HCT116 (cell line): ENCODE measurements around the gene TRPC4. TPM values are rescaled to one million over a fixed set of nuclear protein-coding genes. Genes with fewer than 3 reads are reported as not detected.

Experiments used
- ATAC-seq: fragments of 200-7000 bp; cut with Tn5 transposase; 2 replicates; pipeline ENCODE4 v1.9.1; 2020; ENCODE audit warnings: mild to moderate bottlenecking, moderate library complexity
- BruUV-seq: library from RNA; stranded (reverse); fragments of 400-500 nt; replicated peaks from 2 replicates; lab custom pipeline; 2021; lab: Mats Ljungman, UMichigan
- CTCF ChIA-PET: fragments of 300-600 bp; sonication (Branson Sonifier 250); formaldehyde crosslinking; loops from one replicate; lab custom pipeline; 2021; ENCODE audit warnings: antibody characterized with exemption; lab: Charles Lee
- POLR2A ChIA-PET: fragments of 300-600, 350-600 bp; sonication (Branson Sonifier 250); formaldehyde crosslinking; loops from one replicate; lab custom pipeline; 2021; ENCODE audit warnings: antibody characterized with exemption; lab: Charles Lee
- RAD21 ChIA-PET, 2 experiments: fragments of 300-600 bp; sonication (Branson Sonifier 250); formaldehyde crosslinking; loops; one replicate each; lab custom pipeline; 2023; ENCODE audit warnings: low total read pairs in 2 of 2; ENCODE audit not compliant: uncharacterized antibody in 2 of 2, unreplicated experiment in 2 of 2, low non-redundant PET in 1 of 2; lab: Charles Lee
- DNase-seq: peaks from one replicate; pipeline ENCODE4 v3.0.0-alpha.2; 2010; ENCODE audit warnings: low read depth, low spot score
- H2AFZ ChIP-seq: fragments of 200-600 bp; shearing (Covaris generic), sonication (generic); 2 replicates; pipeline ENCODE4 v1.6.1; 2017; ENCODE audit warnings: low read depth, mixed run types, mixed read lengths, antibody characterized with exemption, low read length; ENCODE audit not compliant: poor library complexity, severe bottlenecking
- H3K27ac ChIP-seq: 2 replicates; pipeline ENCODE4 v1.5.1; 2012; ENCODE audit warnings: low read depth, low read length
- H3K27me3 ChIP-seq: fragments of 200-600 bp; sonication (generic); 2 replicates; pipeline ENCODE4 v1.6.1; 2016; ENCODE audit warnings: mixed run types, low read length, mixed read lengths; ENCODE audit not compliant: insufficient read depth
- H3K36me3 ChIP-seq, 2 experiments: fragments of 200-500 bp in 1 of 2; fragments of 200-600 bp in 1 of 2; sonication (Bioruptor generic) in 1 of 2; sonication (generic) in 1 of 2; 2 replicates each; pipeline versions ENCODE4 v1.5.1 to v1.6.1; 2014 to 2016; ENCODE audit warnings: low read length in 2 of 2, inconsistent platforms in 1 of 2, mixed read lengths in 1 of 2, mixed run types in 1 of 2; ENCODE audit not compliant: insufficient read depth in 2 of 2, control insufficient read depth in 1 of 2
- H3K4me1 ChIP-seq, 2 experiments: fragments of 200-600 bp in 1 of 2; sonication (generic) in 1 of 2; 2 replicates each; pipeline versions ENCODE4 v1.5.1 to v1.6.1; 2012 to 2017; ENCODE audit warnings: low read length in 2 of 2, inconsistent platforms in 1 of 2, mild to moderate bottlenecking in 1 of 2, mixed read lengths in 1 of 2, mixed run types in 1 of 2, moderate library complexity in 1 of 2; ENCODE audit not compliant: insufficient read depth in 2 of 2, control insufficient read depth in 1 of 2
- H3K4me2 ChIP-seq: fragments of 200-600 bp; sonication (generic); 2 replicates; pipeline ENCODE4 v1.6.1; 2017; ENCODE audit warnings: mixed run types, low read length, mixed read lengths
- H3K4me3 ChIP-seq, 2 experiments: fragments of 200-600 bp in 1 of 2; sonication (generic) in 1 of 2; replicated peaks in 1 of 2; 2 replicates each; pipeline ENCODE4 v1.5.1; 2011 to 2016; ENCODE audit warnings: low read length in 2 of 2, control low read depth in 1 of 2, low read depth in 1 of 2, mild to moderate bottlenecking in 1 of 2, mixed read lengths in 1 of 2, mixed run types in 1 of 2
- H3K79me2 ChIP-seq: fragments of 200-600 bp; sonication (generic); 2 replicates; pipeline ENCODE4 v1.6.1; 2017; ENCODE audit warnings: mild to moderate bottlenecking, mixed run types, low read length, moderate library complexity, mixed read lengths; ENCODE audit not compliant: insufficient read depth
- H3K9ac ChIP-seq: fragments of 200-600 bp; sonication (generic); 2 replicates; pipeline ENCODE4 v1.6.1; 2016; ENCODE audit warnings: low read length, mixed read lengths
- H3K9me2 ChIP-seq: fragments of 200-600 bp; sonication (generic), shearing (Covaris generic); 2 replicates; pipeline ENCODE4 v1.6.1; 2017; ENCODE audit warnings: mixed run types, mild to moderate bottlenecking, moderate library complexity; ENCODE audit not compliant: insufficient read depth
- H3K9me3 ChIP-seq, 2 experiments: fragments of 200-500 bp in 1 of 2; fragments of 200-600 bp in 1 of 2; sonication (Bioruptor generic) in 1 of 2; sonication (generic) in 1 of 2; 2 replicates each; pipeline ENCODE4 v1.6.1; 2014 to 2017; ENCODE audit warnings: low read length in 2 of 2, mixed read lengths in 2 of 2, inconsistent platforms in 1 of 2, low read depth in 1 of 2, mild to moderate bottlenecking in 1 of 2, mixed run types in 1 of 2, moderate library complexity in 1 of 2; ENCODE audit not compliant: control insufficient read depth in 1 of 2, insufficient read depth in 1 of 2
- H4K20me1 ChIP-seq: fragments of 200-600 bp; sonication (generic), shearing (Covaris generic); 2 replicates; pipeline ENCODE4 v1.6.1; 2017; ENCODE audit warnings: mixed run types, mild to moderate bottlenecking, moderate library complexity; ENCODE audit not compliant: insufficient read depth
- CBX3 ChIP-seq: IDR thresholded peaks from 2 replicates; pipeline ENCODE4 v1.6.1; 2012; ENCODE audit warnings: low read depth
- FOSL1 ChIP-seq: IDR thresholded peaks from 2 replicates; pipeline ENCODE4 v1.6.1; 2012; ENCODE audit warnings: low read depth
- YY1 ChIP-seq: IDR thresholded peaks from 2 replicates; pipeline ENCODE4 v1.6.1; 2011; ENCODE audit warnings: low read length, low read depth, moderate library complexity, mild to moderate bottlenecking; ENCODE audit not compliant: insufficient replicate concordance; ENCODE audit errors: extremely low read depth
- ZFX ChIP-seq: fragments of 450-650 bp; IDR thresholded peaks from 2 replicates; pipeline ENCODE4 v1.6.1; 2017
- intact Hi-C: fragments of 100-400 bp; cut with micrococcal nuclease; formaldehyde crosslinking; loops from 2 replicates; pipeline ENCODE4 v1.10.0; 2022
- total RNA-seq: library from RNA; stranded (reverse); gene quantifications from one replicate; pipeline ENCODE4 v1.2.1, GENCODE V29; 2021; ENCODE audit not compliant: unreplicated experiment
- TF ChIP-seq, protein P1 (sequence below): IDR thresholded peaks from 2 replicates; pipeline ENCODE4 v1.6.1; 2012; ENCODE audit warnings: low read depth
- TF ChIP-seq, protein P2 (sequence below): IDR thresholded peaks from 2 replicates; pipeline ENCODE4 v1.6.1; 2011; ENCODE audit warnings: mild to moderate bottlenecking, low read length, moderate library complexity; ENCODE audit not compliant: insufficient replicate concordance; ENCODE audit errors: extremely low read depth

Gene TRPC4
- total RNA-seq, 1 experiment from 2014 or later = not detected

DNA sequence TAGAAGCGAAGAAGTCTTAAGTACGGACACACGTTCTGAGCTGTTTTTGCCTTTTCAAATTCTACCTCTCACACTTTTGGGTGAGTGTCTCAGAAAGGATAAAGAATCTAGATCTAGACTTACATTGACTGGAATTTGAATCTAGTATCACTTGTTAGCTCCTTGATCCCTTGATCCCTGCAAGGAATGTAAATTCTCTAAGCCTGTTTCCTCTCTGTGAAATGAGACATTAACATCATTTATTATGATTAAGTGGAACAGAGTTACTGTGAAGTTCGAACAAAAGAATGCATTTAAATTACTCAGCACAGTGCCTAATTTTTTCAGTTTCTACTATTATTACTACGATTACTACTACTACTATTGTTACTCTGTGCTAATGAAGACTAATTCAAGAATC lies 184.4 kb downstream of the TRPC4 start:
- no TSS peak for BruUV-seq
- H3K27me3 ChIP-seq = no peaks in the 10 kb centered on the region
- H3K9me2 ChIP-seq = no peaks in the 10 kb centered on the region
- no peak for DNase-seq
- TF ChIP-seq, protein P1, sequence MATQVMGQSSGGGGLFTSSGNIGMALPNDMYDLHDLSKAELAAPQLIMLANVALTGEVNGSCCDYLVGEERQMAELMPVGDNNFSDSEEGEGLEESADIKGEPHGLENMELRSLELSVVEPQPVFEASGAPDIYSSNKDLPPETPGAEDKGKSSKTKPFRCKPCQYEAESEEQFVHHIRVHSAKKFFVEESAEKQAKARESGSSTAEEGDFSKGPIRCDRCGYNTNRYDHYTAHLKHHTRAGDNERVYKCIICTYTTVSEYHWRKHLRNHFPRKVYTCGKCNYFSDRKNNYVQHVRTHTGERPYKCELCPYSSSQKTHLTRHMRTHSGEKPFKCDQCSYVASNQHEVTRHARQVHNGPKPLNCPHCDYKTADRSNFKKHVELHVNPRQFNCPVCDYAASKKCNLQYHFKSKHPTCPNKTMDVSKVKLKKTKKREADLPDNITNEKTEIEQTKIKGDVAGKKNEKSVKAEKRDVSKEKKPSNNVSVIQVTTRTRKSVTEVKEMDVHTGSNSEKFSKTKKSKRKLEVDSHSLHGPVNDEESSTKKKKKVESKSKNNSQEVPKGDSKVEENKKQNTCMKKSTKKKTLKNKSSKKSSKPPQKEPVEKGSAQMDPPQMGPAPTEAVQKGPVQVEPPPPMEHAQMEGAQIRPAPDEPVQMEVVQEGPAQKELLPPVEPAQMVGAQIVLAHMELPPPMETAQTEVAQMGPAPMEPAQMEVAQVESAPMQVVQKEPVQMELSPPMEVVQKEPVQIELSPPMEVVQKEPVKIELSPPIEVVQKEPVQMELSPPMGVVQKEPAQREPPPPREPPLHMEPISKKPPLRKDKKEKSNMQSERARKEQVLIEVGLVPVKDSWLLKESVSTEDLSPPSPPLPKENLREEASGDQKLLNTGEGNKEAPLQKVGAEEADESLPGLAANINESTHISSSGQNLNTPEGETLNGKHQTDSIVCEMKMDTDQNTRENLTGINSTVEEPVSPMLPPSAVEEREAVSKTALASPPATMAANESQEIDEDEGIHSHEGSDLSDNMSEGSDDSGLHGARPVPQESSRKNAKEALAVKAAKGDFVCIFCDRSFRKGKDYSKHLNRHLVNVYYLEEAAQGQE = no peak
- no peak for TF ChIP-seq CBX3
- RAD21 ChIA-PET = no interaction called here
- ATAC-seq = no peak
- H3K4me2 ChIP-seq = no peak overlapping the region
- H4K20me1 ChIP-seq = no peaks in the 10 kb centered on the region
- no peak overlapping the region for H2AFZ ChIP-seq
- H3K36me3 ChIP-seq = no peaks in the 10 kb centered on the region
- POLR2A ChIA-PET = no interaction called here
- H3K27ac ChIP-seq = no peak overlapping the region
- CTCF ChIA-PET = no interaction called here
- intact Hi-C loops = no loop called here
- H3K4me1 ChIP-seq = no peaks in the 10 kb centered on the region
- H3K79me2 ChIP-seq = no peaks in the 10 kb centered on the region
- H3K9me3 ChIP-seq = peaks cover 0 to 35% of the 10 kb centered on the region in 2 experiments; a peak in 2 of 4 replicates
- no peak overlapping the region for H3K9ac ChIP-seq
- no peak overlapping the region for H3K4me3 ChIP-seq

- H3K4me1 ChIP-seq = no peaks in the 10 kb centered on the region
- ChIA-PET POLR2A (no interaction called here), RAD21 (no interaction called here), CTCF (no interaction called here)
- H3K4me3 ChIP-seq = no peak overlapping the region
- intact Hi-C loops = no loop called here
- no TSS peak for BruUV-seq
- ATAC-seq (no peak), DNase-seq (no peak)
- H3K9me3 ChIP-seq = peaks cover 0 to 34% of the 10 kb centered on the region in 2 experiments; a peak in 2 of 4 replicates
- H3K79me2 ChIP-seq = no peaks in the 10 kb centered on the region
- H3K4me2 ChIP-seq = no peak overlapping the region
- no peak overlapping the region for H3K27ac ChIP-seq
- H3K36me3 ChIP-seq = no peaks in the 10 kb centered on the region
- H3K27me3 ChIP-seq = no peaks in the 10 kb centered on the region
- H4K20me1 ChIP-seq = no peaks in the 10 kb centered on the region
- TF ChIP-seq FOSL1 = no peak
- TF ChIP-seq, protein P2, sequence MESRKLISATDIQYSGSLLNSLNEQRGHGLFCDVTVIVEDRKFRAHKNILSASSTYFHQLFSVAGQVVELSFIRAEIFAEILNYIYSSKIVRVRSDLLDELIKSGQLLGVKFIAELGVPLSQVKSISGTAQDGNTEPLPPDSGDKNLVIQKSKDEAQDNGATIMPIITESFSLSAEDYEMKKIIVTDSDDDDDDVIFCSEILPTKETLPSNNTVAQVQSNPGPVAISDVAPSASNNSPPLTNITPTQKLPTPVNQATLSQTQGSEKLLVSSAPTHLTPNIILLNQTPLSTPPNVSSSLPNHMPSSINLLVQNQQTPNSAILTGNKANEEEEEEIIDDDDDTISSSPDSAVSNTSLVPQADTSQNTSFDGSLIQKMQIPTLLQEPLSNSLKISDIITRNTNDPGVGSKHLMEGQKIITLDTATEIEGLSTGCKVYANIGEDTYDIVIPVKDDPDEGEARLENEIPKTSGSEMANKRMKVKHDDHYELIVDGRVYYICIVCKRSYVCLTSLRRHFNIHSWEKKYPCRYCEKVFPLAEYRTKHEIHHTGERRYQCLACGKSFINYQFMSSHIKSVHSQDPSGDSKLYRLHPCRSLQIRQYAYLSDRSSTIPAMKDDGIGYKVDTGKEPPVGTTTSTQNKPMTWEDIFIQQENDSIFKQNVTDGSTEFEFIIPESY = no peak
- TF ChIP-seq YY1 = no peak
- TF ChIP-seq ZFX = no peak
- H3K9me2 ChIP-seq = no peaks in the 10 kb centered on the region
- H3K9ac ChIP-seq = no peak overlapping the region
- no peak overlapping the region for H2AFZ ChIP-seq
These were observed 187.1 kb downstream of the TRPC4 start for GRCh38 chr13:37682496-37682895.
